ENCODE measurements around the gene COL4A2. TPM values are rescaled to one million over a fixed set of nuclear protein-coding genes. Genes with fewer than 3 reads are reported as not detected.

Gene COL4A2
- total and polyA plus RNA-seq, 4 donors, result 8.0 to 45.2 (median 40.3) TPM

GRCh38 chr13:110265682-110266430, 41.2 kb upstream of the COL4A2 start (continued):
- TF ChIP-seq MAX (IDR thresholded peaks at IDR 0.05) (no peak), HNF4A (conservative IDR thresholded peaks at IDR 0.05) (no peak), EGR1 (IDR thresholded peaks at IDR 0.05; ENCODE audit: low read depth in 2 of 2) (no peak), CTCF (IDR thresholded peaks at IDR 0.05; ENCODE audit: low read depth, low read length, missing input control) (no peak)

GRCh38 chr13:110266431-110266809, 40.7 kb upstream of the COL4A2 start:
- no peak for TF ChIP-seq RXRA (IDR thresholded peaks at IDR 0.05)
- TF ChIP-seq HNF4G (IDR thresholded peaks at IDR 0.05), result no peak
- no peak for TF ChIP-seq JUND (IDR thresholded peaks at IDR 0.05)
- no peak for TF ChIP-seq FOXA1 (IDR thresholded peaks at IDR 0.05)
- TF ChIP-seq ZBTB33 (IDR thresholded peaks at IDR 0.05), result no peak
- no peak for TF ChIP-seq YY1 (IDR thresholded peaks at IDR 0.05)
- no peak for TF ChIP-seq MAX (IDR thresholded peaks at IDR 0.05)
- no peak for TF ChIP-seq TAF1 (conservative IDR thresholded peaks at IDR 0.05)
- TF ChIP-seq REST (IDR thresholded peaks at IDR 0.05), result no peak
- TF ChIP-seq HNF4A (conservative IDR thresholded peaks at IDR 0.05), result no peak
- TF ChIP-seq FOXA2 (IDR thresholded peaks at IDR 0.05), result no peak
- no peak for TF ChIP-seq RAD21 (IDR thresholded peaks at IDR 0.05)
- no peak for TF ChIP-seq CTCF (IDR thresholded peaks at IDR 0.05; ENCODE audit: low read depth, low read length, missing input control)
- TF ChIP-seq ATF3 (IDR thresholded peaks at IDR 0.05), result no peak
- no peak for TF ChIP-seq EGR1 (IDR thresholded peaks at IDR 0.05; ENCODE audit: low read depth in 2 of 2)
- no peak for TF ChIP-seq GABPA (IDR thresholded peaks at IDR 0.05 in 1 of 2, conservative IDR thresholded peaks at IDR 0.05 in 1 of 2)
- no peak for TF ChIP-seq SP1 (IDR thresholded peaks at IDR 0.05)
- Histone ChIP-seq H3K9ac (ENCODE audit: low read depth in 1 of 2, low read length in 2 of 2) (no peak overlapping the region), H3K9me3 (ENCODE audit: control insufficient read depth in 4 of 4, low read length in 3 of 4) (no peaks in the 10 kb centered on the region), H3K27ac (ENCODE audit: low read depth in 1 of 2, low read length in 2 of 2) (no peak overlapping the region), H3K4me3 (ENCODE audit: low read depth in 1 of 3, low read length in 3 of 3) (no peak overlapping the region), H3K4me1 (ENCODE audit: control insufficient read depth in 4 of 4, insufficient read depth in 4 of 4, low read length in 3 of 4) (peaks cover 0 to 2% (median 0%) of the 10 kb centered on the region in 4 donors), H3K27me3 (ENCODE audit: control insufficient read depth in 4 of 4, insufficient read depth in 4 of 4, low read length in 3 of 4) (no peaks in the 10 kb centered on the region), H3K36me3 (ENCODE audit: control insufficient read depth in 4 of 4, insufficient read depth in 3 of 4, low read depth in 1 of 4, low read length in 3 of 4) (no peaks in the 10 kb centered on the region)
- DNase-seq (ENCODE audit: low spot score), result no peak
- 75% methylated on average over 8 of the region's 8 CpGs for WGBS

Data from liver (tissue), 9 donors.